ENCODE data around the gene TMEM43. TPM values are rescaled to one million over a fixed set of nuclear protein-coding genes. Genes with fewer than 3 reads are reported as not detected.

The TMEM43 gene
- total and polyA plus RNA-seq, 2 of the 8 experiments (the other 6 are each of a cell fraction or from before 2014, with no cell fraction given), result 27.0 to 33.7 TPM

DNA sequence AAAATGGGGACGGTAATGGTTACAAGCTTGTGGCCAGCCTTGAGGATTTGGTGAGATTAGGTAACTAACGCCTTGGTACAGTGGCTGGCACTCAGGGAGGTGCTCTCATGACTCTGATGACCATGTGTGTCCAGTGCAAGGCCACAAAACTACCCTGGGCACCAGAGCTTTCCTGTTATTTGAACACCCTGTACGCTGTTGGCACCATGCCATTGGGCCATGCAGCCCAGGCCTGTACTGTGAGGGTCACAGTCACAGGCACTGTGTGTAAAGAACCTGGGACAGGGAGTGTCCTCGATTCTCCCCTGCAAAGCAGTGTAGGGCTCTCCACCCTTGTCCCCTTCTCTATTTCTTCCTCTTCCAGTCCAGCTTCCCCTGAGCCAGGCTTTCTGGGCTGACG, 6.3 kb downstream of the TMEM43 start (continued):
- TF ChIP-seq EP300 (IDR thresholded peaks at IDR 0.05; ENCODE audit: borderline replicate concordance in 1 of 2, low read depth in 2 of 2, low read length in 2 of 2) (no peak), TAF1 (IDR thresholded peaks at IDR 0.05; ENCODE audit: low read depth, low read length) (no peak), HDAC2 (IDR thresholded peaks at IDR 0.05; ENCODE audit: borderline replicate concordance in 1 of 2, low read depth in 2 of 2, low read length in 2 of 2) (no peak), TAF7 (optimal IDR thresholded peaks at IDR 0.05; ENCODE audit: borderline replicate concordance, low read depth, low read length) (no peak), SAP30 (IDR thresholded peaks at IDR 0.05; ENCODE audit: insufficient read depth, insufficient replicate concordance, low read length) (no peak)
